Activated CD8-positive, alpha-beta T cell treated with anti-CD3 and anti-CD28 coated beads for 36 hours (primary cell): Measurements from ENCODE around the gene OR6Y1. TPM values are rescaled to one million over a fixed set of nuclear protein-coding genes. Genes with fewer than 3 reads are reported as not detected.

Experiments used
- ATAC-seq: fragments of 200-7000 bp; cut with Tn5 transposase; one replicate; pipeline ENCODE4 v1.10.0; 2021; ENCODE audit warnings: mild to moderate bottlenecking, moderate library complexity
- CTCF ChIA-PET: fragments of 350-600 bp; sonication (Branson Sonifier 250); formaldehyde crosslinking; loops from one replicate; lab custom pipeline; 2021; ENCODE audit warnings: antibody characterized with exemption; lab: Charles Lee
- POLR2A ChIA-PET: fragments of 350-600 bp; sonication (Branson Sonifier 250); formaldehyde crosslinking; loops from one replicate; lab custom pipeline; 2021; ENCODE audit warnings: antibody characterized with exemption; lab: Charles Lee
- DNase-seq: peaks from one replicate; pipeline ENCODE4 v3.0.0-alpha.2; 2020
- H3K27ac Mint-ChIP-seq: one replicate; pipeline ENCODE4 v1.8.0; 2021; ENCODE audit warnings: mild to moderate bottlenecking, mixed read lengths
- H3K27me3 Mint-ChIP-seq: one replicate; pipeline ENCODE4 v1.8.0; 2021; ENCODE audit warnings: mixed read lengths
- H3K36me3 Mint-ChIP-seq: one replicate; pipeline ENCODE4 v1.8.0; 2021; ENCODE audit warnings: low read depth, mixed read lengths
- H3K4me1 Mint-ChIP-seq: one replicate; pipeline ENCODE4 v1.8.0; 2021; ENCODE audit warnings: low read depth, mixed read lengths
- H3K4me3 Mint-ChIP-seq: one replicate; pipeline ENCODE4 v1.8.0; 2021; ENCODE audit warnings: mild to moderate bottlenecking, moderate library complexity, mixed read lengths
- H3K9me3 Mint-ChIP-seq: one replicate; pipeline ENCODE4 v1.8.0; 2021; ENCODE audit warnings: mixed read lengths
- intact Hi-C: fragments of 100-400 bp; cut with micrococcal nuclease; formaldehyde crosslinking; loops from one replicate; pipeline ENCODE4 v1.10.0; 2022
- total RNA-seq, 2 experiments: library from RNA; stranded (reverse); gene quantifications; one replicate each; pipeline ENCODE4 v1.2.3, GENCODE V29; 2021
- TF ChIP-seq, protein P1 (sequence below): fragments of 200-600 bp; IDR thresholded peaks from one replicate; pipeline ENCODE4 v1.8.0; 2022; ENCODE audit warnings: antibody characterized with exemption, mild to moderate bottlenecking

The OR6Y1 gene, protein sequence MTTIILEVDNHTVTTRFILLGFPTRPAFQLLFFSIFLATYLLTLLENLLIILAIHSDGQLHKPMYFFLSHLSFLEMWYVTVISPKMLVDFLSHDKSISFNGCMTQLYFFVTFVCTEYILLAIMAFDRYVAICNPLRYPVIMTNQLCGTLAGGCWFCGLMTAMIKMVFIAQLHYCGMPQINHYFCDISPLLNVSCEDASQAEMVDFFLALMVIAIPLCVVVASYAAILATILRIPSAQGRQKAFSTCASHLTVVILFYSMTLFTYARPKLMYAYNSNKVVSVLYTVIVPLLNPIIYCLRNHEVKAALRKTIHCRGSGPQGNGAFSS
- not detected for total RNA-seq

DNA sequence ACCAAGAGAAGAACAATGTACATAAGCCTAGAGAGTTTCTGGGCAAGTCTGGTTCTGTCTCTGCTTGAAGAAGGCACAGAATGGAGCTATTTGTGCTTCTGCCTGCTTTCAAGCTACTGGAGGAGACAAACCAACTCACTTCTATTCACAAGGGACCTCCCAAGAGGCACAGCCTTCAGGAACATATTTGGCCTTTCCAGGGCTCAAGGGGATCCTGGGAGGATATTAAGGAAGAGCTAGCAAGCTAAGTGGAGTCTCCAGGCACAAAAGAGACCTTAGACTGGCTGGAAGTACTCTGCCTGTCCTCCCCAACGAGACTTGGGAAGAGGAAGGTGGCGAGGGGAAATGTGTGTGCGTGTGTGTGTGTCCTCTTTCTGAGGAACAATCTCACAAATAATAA is at the start of gene OR6Y1:
Gene OR6Y1 (minus strand): TSS at position 54 of the 400 bp plus-strand sequence. CDS start 6,300 bp downstream, outside the sequence.
- CTCF ChIA-PET, result no interaction called here
- TF ChIP-seq, protein P1, sequence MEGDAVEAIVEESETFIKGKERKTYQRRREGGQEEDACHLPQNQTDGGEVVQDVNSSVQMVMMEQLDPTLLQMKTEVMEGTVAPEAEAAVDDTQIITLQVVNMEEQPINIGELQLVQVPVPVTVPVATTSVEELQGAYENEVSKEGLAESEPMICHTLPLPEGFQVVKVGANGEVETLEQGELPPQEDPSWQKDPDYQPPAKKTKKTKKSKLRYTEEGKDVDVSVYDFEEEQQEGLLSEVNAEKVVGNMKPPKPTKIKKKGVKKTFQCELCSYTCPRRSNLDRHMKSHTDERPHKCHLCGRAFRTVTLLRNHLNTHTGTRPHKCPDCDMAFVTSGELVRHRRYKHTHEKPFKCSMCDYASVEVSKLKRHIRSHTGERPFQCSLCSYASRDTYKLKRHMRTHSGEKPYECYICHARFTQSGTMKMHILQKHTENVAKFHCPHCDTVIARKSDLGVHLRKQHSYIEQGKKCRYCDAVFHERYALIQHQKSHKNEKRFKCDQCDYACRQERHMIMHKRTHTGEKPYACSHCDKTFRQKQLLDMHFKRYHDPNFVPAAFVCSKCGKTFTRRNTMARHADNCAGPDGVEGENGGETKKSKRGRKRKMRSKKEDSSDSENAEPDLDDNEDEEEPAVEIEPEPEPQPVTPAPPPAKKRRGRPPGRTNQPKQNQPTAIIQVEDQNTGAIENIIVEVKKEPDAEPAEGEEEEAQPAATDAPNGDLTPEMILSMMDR, result no peak
- Mint-ChIP-seq H3K36me3 (no peaks in the 10 kb centered on the region), H3K9me3 (no peaks in the 10 kb centered on the region), H3K27me3 (peaks cover 6% of the 10 kb centered on the region), H3K27ac (no peak within 1 kb of the TSS), H3K4me1 (no peaks in the 10 kb centered on the region), H3K4me3 (no peak within 1 kb of the TSS)
- no peak for ATAC-seq
- POLR2A ChIA-PET, result no interaction called here
- intact Hi-C loops, result no loop called here
- no peak for DNase-seq

DNA sequence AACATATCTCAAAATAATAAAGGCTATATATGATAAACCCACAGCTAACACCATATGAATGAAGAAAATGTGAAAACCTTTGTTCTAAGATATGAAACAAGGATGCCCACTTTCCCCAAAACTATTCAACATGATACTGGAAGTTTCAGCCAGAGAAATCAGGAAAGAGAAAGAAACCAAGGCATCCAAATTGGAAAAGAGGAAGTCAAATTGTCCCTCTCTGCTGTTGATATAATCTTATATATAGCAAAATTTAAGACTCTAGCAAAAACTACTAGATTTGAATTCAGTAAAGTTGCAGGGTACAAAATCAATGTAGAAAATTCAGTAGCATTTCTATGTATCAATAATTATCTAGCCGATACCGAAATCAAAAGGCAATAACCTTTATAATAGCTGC is 46.5 kb upstream of the OR6Y1 start:
- Mint-ChIP-seq H3K27ac (no peak overlapping the region), H3K36me3 (peaks cover 6% of the 10 kb centered on the region), H3K4me3 (no peak overlapping the region), H3K9me3 (peaks cover 18% of the 10 kb centered on the region), H3K4me1 (no peaks in the 10 kb centered on the region), H3K27me3 (peaks cover 5% of the 10 kb centered on the region)
- ATAC-seq, result no peak
- intact Hi-C loops, result no loop called here
- POLR2A ChIA-PET, result no interaction called here
- CTCF ChIA-PET, result no interaction called here
- TF ChIP-seq, protein P1, result no peak
- DNase-seq, result no peak

DNA sequence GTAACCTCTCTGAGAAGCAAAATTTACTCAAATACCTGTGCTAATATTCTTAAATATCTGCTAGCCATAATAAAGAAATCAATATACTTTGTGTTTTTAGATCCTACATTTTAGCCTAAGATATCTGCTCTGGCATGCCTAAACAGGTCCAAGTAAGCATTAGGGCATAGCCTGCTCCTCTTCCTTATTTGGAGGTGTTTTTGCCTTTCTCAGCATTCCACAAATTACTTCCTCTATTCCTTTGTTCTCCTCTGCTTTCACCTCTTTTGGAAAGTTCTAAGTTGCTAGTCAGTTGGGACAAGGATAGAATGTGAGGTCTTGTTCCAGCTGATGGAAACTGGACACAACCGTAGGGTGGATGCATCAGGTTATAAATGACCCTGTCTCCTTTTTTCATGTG is 32.7 kb upstream of the OR6Y1 start:
- H3K4me1 Mint-ChIP-seq, result no peaks in the 10 kb centered on the region

DNA sequence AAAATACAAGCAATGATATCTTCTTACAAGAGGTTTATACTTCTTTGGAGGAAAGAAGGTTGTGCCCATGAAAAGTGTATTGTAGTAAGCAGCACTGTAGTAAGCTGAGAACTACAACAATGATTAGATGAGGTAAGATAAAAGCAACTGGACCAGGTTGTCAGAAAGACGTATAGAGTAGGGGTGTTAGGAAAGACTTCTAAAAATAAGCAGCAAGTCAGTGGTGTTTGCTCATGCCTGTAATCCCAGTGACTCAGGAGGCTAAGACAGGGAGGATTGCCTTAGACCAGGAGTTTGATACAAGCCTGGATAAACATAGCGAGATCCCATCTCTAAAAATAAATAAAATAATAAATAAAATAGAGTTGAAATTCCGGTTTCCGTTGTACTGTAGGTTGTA is 29.8 kb upstream of the OR6Y1 start:
- no peaks in the 10 kb centered on the region for H3K36me3 Mint-ChIP-seq
- TF ChIP-seq, protein P1, result no peak
- DNase-seq, result no peak
- peaks cover 5% of the 10 kb centered on the region for H3K9me3 Mint-ChIP-seq
- ATAC-seq, result no peak
- H3K27ac Mint-ChIP-seq, result no peak overlapping the region
- POLR2A ChIA-PET, result no interaction called here
- no peak overlapping the region for H3K4me3 Mint-ChIP-seq
- H3K27me3 Mint-ChIP-seq, result peaks cover 9% of the 10 kb centered on the region
- CTCF ChIA-PET, result no interaction called here
- intact Hi-C loops, result no loop called here
- no peaks in the 10 kb centered on the region for H3K4me1 Mint-ChIP-seq

More for the DNA sequence above, 32.7 kb upstream of the OR6Y1 start:
- intact Hi-C loops, result no loop called here
- Mint-ChIP-seq H3K9me3 (peaks cover 5% of the 10 kb centered on the region), H3K27ac (no peak overlapping the region), H3K4me3 (no peak overlapping the region), H3K36me3 (no peaks in the 10 kb centered on the region), H3K27me3 (peaks cover 4% of the 10 kb centered on the region)
- ChIA-PET POLR2A (no interaction called here), CTCF (no interaction called here)
- DNase-seq, result no peak
- ATAC-seq, result no peak
- TF ChIP-seq, protein P1, result no peak

DNA sequence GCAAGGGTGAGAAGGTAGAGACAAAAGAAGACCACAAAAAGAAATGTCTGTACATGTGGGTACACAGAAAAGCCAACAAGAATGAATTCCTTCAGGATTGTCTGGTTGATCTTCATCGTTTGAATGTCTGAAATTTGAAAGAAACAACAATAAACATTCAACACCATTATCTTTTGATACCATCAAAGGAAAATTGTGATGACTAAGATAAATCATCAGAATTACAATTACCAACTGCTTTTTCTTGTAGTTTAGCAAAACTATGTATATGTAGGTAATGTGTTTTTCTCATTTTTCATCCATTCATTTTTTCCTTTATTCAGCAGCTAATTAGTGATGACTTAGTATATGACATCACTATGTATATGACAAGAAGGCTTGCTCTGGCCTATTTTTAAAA is 25.5 kb upstream of the OR6Y1 start, which contains the start of gene OR10X1:
Gene OR10X1 (minus strand): TSS at position 167 of the 400 bp plus-strand sequence. CDS start 0 bp downstream, at position 167.
- DNase-seq (no peak), ATAC-seq (no peak)
- ChIA-PET CTCF (no interaction called here), POLR2A (no interaction called here)
- Mint-ChIP-seq H3K4me3 (no peak within 1 kb of the TSS), H3K27me3 (peaks cover 16% of the 10 kb centered on the region), H3K27ac (no peak within 1 kb of the TSS), H3K36me3 (no peaks in the 10 kb centered on the region), H3K9me3 (no peaks in the 10 kb centered on the region), H3K4me1 (no peaks in the 10 kb centered on the region)
- TF ChIP-seq, protein P1, result no peak
- intact Hi-C loops, result no loop called here
